H1 (cell line): ENCODE data around the gene LRRC4C. TPM values are rescaled to one million over a fixed set of nuclear protein-coding genes. Genes with fewer than 3 reads are reported as not detected.

Experiments
- CTCF ChIA-PET: fragments of 300-600 bp; sonication (Branson Sonifier 250); formaldehyde crosslinking; loops from one replicate; lab custom pipeline; 2021; ENCODE audit not compliant: partially characterized antibody; lab: Charles Lee
- POLR2A ChIA-PET: fragments of 300-600 bp; sonication (Branson Sonifier 250); formaldehyde crosslinking; loops from one replicate; lab custom pipeline; 2021; ENCODE audit warnings: inconsistent platforms; ENCODE audit not compliant: partially characterized antibody; lab: Charles Lee
- DNase-seq, 2 experiments: peaks; one replicate each; pipeline versions ENCODE4 v3.0.0 to v3.0.0-alpha.2; 2010 to 2022; ENCODE audit warnings: low spot score in 2 of 2, low read depth in 1 of 2, mixed read lengths in 1 of 2
- FAIRE-seq: peaks from 2 replicates; lab custom pipeline; 2011; peaks lifted over from hg19 to GRCh38; lab: Jason Lieb, UNC
- H2AFZ ChIP-seq: 2 replicates; pipeline ENCODE4 v1.8.1; 2012; ENCODE audit warnings: low read length, inconsistent platforms
- H2AK5ac ChIP-seq: 2 replicates; pipeline ENCODE4 v1.6.1; 2013; ENCODE audit warnings: low read depth, low read length
- H2BK120ac ChIP-seq: replicated peaks from 2 replicates; pipeline ENCODE3; 2013; ENCODE audit warnings: low read depth, low read length, inconsistent platforms
- H2BK12ac ChIP-seq: 2 replicates; pipeline ENCODE4 v1.6.1; 2013; ENCODE audit warnings: low read depth, low read length
- H2BK15ac ChIP-seq: 2 replicates; pipeline ENCODE4 v1.6.1; 2013; ENCODE audit warnings: low read length
- H2BK20ac ChIP-seq: 2 replicates; pipeline ENCODE4 v1.6.1; 2013; ENCODE audit warnings: low read length
- H2BK5ac ChIP-seq: 2 replicates; pipeline ENCODE4 v1.6.1; 2013; ENCODE audit warnings: low read depth, low read length
- H3K14ac ChIP-seq: 2 replicates; pipeline ENCODE4 v1.6.1; 2013; ENCODE audit warnings: inconsistent platforms; ENCODE audit not compliant: insufficient read length
- H3K18ac ChIP-seq: 2 replicates; pipeline ENCODE4 v1.6.1; 2013; ENCODE audit warnings: low read length; ENCODE audit errors: extremely low read depth
- H3K23ac ChIP-seq: 2 replicates; pipeline ENCODE4 v1.6.1; 2013; ENCODE audit warnings: inconsistent platforms; ENCODE audit not compliant: insufficient read length
- H3K23me2 ChIP-seq: 2 replicates; pipeline ENCODE4 v1.6.1; 2013; ENCODE audit warnings: low read depth, low read length
- H3K27ac ChIP-seq: 2 replicates; pipeline ENCODE4 v1.6.1; 2011; ENCODE audit warnings: low read depth, low read length, inconsistent platforms
- H3K27me3 ChIP-seq, 4 experiments: replicated peaks in 1 of 4; 1 replicate in 1 of 4; 2 replicates in 3 of 4; pipeline versions ENCODE4 v1.6.1 to v1.8.1; 2011 to 2013; ENCODE audit warnings: low read length in 3 of 4, mild to moderate bottlenecking in 3 of 4, inconsistent platforms in 2 of 4, mixed read lengths in 2 of 4, moderate library complexity in 1 of 4; ENCODE audit not compliant: control insufficient read depth in 3 of 4, insufficient read depth in 3 of 4; ENCODE audit errors: extremely low read depth in 1 of 4
- H3K36me3 ChIP-seq, 4 experiments: 2 replicates each; pipeline versions ENCODE4 v1.6.1 to v1.8.1; 2011 to 2013; ENCODE audit warnings: mild to moderate bottlenecking in 4 of 4, low read length in 3 of 4, moderate library complexity in 2 of 4, control low read depth in 1 of 4, inconsistent platforms in 1 of 4; ENCODE audit not compliant: insufficient read depth in 4 of 4, control insufficient read depth in 2 of 4
- H3K4ac ChIP-seq: replicated peaks from 2 replicates; pipeline ENCODE3; 2013; ENCODE audit warnings: low read length, low read depth, mixed read lengths, inconsistent platforms; ENCODE audit not compliant: insufficient read length
- H3K4me1 ChIP-seq, 4 experiments: replicated peaks in 1 of 4; 1 replicate in 1 of 4; 2 replicates in 3 of 4; pipeline versions ENCODE4 v1.6.1 to v1.8.1; 2011 to 2013; ENCODE audit warnings: low read length in 3 of 4, inconsistent platforms in 2 of 4, mixed read lengths in 1 of 4; ENCODE audit not compliant: insufficient read depth in 4 of 4, control insufficient read depth in 3 of 4
- H3K4me2 ChIP-seq, 2 experiments: 2 replicates each; pipeline versions ENCODE4 v1.6.1 to v1.8.1; 2011 to 2013; ENCODE audit warnings: low read depth in 2 of 2, low read length in 2 of 2, control low read depth in 1 of 2, inconsistent platforms in 1 of 2, mild to moderate bottlenecking in 1 of 2; ENCODE audit not compliant: insufficient read depth in 1 of 2
- H3K4me3 ChIP-seq, 4 experiments: fragments of 200-600, 300-600 bp in 1 of 4; sonication (generic), shearing (Covaris generic), sonication (Bioruptor Twin) in 1 of 4; 2 replicates each; pipeline versions ENCODE4 v1.5.1 to v1.8.1; 2011 to 2016; ENCODE audit warnings: low read length in 4 of 4, low read depth in 3 of 4, control low read depth in 2 of 4, inconsistent platforms in 2 of 4, mild to moderate bottlenecking in 2 of 4, mixed read lengths in 1 of 4, moderate library complexity in 1 of 4; ENCODE audit not compliant: insufficient read depth in 2 of 4; ENCODE audit errors: extremely low read depth in 1 of 4
- H3K56ac ChIP-seq: replicated peaks from 2 replicates; pipeline ENCODE3; 2013; ENCODE audit warnings: low read depth, mild to moderate bottlenecking, mixed read lengths, low read length, inconsistent platforms; ENCODE audit not compliant: insufficient read length
- H3K79me1 ChIP-seq: 2 replicates; pipeline ENCODE4 v1.6.1; 2013; ENCODE audit warnings: low read depth, low read length, control low read depth
- H3K79me2 ChIP-seq, 2 experiments: 2 replicates each; pipeline versions ENCODE4 v1.6.1 to v1.8.1; 2012 to 2013; ENCODE audit warnings: low read length in 2 of 2, mild to moderate bottlenecking in 2 of 2, inconsistent platforms in 1 of 2; ENCODE audit not compliant: insufficient read depth in 2 of 2, control insufficient read depth in 1 of 2
- H3K9ac ChIP-seq, 4 experiments: replicated peaks in 1 of 4; 1 replicate in 1 of 4; 2 replicates in 3 of 4; pipeline versions ENCODE4 v1.6.1 to v1.8.1; 2011 to 2013; ENCODE audit warnings: low read depth in 3 of 4, low read length in 3 of 4, control low read depth in 2 of 4, mild to moderate bottlenecking in 2 of 4, moderate library complexity in 2 of 4, inconsistent platforms in 1 of 4; ENCODE audit errors: extremely low read depth in 1 of 4
- H3K9me3 ChIP-seq, 2 experiments: 2 replicates each; pipeline versions ENCODE4 v1.6.1 to v1.8.1; 2012 to 2013; ENCODE audit warnings: mild to moderate bottlenecking in 2 of 2, moderate library complexity in 2 of 2, control low read depth in 1 of 2, inconsistent platforms in 1 of 2, low read depth in 1 of 2, low read length in 1 of 2, mixed read lengths in 1 of 2; ENCODE audit not compliant: insufficient read depth in 2 of 2
- H4K20me1 ChIP-seq, 2 experiments: replicated peaks in 1 of 2; 2 replicates each; pipeline versions ENCODE3 to v1.8.1; 2011 to 2013; ENCODE audit warnings: inconsistent platforms in 2 of 2, low read length in 2 of 2, mild to moderate bottlenecking in 1 of 2; ENCODE audit not compliant: insufficient read depth in 2 of 2, control insufficient read depth in 1 of 2
- H4K5ac ChIP-seq: 2 replicates; pipeline ENCODE4 v1.6.1; 2013; ENCODE audit warnings: low read length, low read depth, mixed read lengths, inconsistent platforms; ENCODE audit not compliant: insufficient read length
- H4K8ac ChIP-seq: 2 replicates; pipeline ENCODE4 v1.8.0; 2013; ENCODE audit warnings: mild to moderate bottlenecking, moderate library complexity, low read length, inconsistent platforms; ENCODE audit not compliant: insufficient read depth; ENCODE audit errors: extremely low read depth
- H4K91ac ChIP-seq: replicated peaks from 2 replicates; pipeline ENCODE3; 2013; ENCODE audit warnings: low read length, mixed read lengths, inconsistent platforms; ENCODE audit not compliant: insufficient read length
- CREB1 ChIP-seq: IDR thresholded peaks from 2 replicates; pipeline ENCODE4 v1.6.1; 2012; ENCODE audit warnings: inconsistent platforms
- GTF2F1 ChIP-seq: IDR thresholded peaks from 2 replicates; pipeline ENCODE4 v1.6.1; 2012; ENCODE audit warnings: low read depth, low read length, improper control_type of control experiment, borderline replicate concordance
- HDAC2 ChIP-seq, 2 experiments: fragments of 300-600 bp in 1 of 2; sonication (generic) in 1 of 2; IDR thresholded peaks; 2 replicates each; pipeline ENCODE4 v1.6.1; 2011 to 2012; ENCODE audit warnings: low read depth in 2 of 2, low read length in 2 of 2, mild to moderate bottlenecking in 2 of 2, moderate library complexity in 2 of 2, borderline replicate concordance in 1 of 2, inconsistent platforms in 1 of 2
- POLR2A ChIP-seq, 2 experiments: IDR thresholded peaks; 1 replicate in 1 of 2; 2 replicates in 1 of 2; pipeline ENCODE4 v1.6.1; 2011; ENCODE audit warnings: low read depth in 2 of 2, low read length in 2 of 2, mild to moderate bottlenecking in 2 of 2; ENCODE audit errors: control extremely low read depth in 1 of 2
- RAD21 ChIP-seq, 2 experiments: IDR thresholded peaks in 1 of 2; conservative IDR thresholded peaks in 1 of 2; 2 replicates each; pipeline ENCODE4 v1.6.1; 2011; ENCODE audit warnings: low read depth in 2 of 2, low read length in 2 of 2, improper control_type of control experiment in 1 of 2, inconsistent platforms in 1 of 2, mild to moderate bottlenecking in 1 of 2, moderate library complexity in 1 of 2
- RXRA ChIP-seq: IDR thresholded peaks from 2 replicates; pipeline ENCODE4 v1.6.1; 2011; ENCODE audit warnings: low read depth, mild to moderate bottlenecking, low read length, moderate library complexity; ENCODE audit not compliant: insufficient read depth
- SUZ12 ChIP-seq: fragments of 200-600 bp; sonication (generic); IDR thresholded peaks from 2 replicates; pipeline ENCODE4 v1.6.1; 2012; ENCODE audit warnings: mild to moderate bottlenecking, inconsistent platforms, low read length, moderate library complexity, mixed read lengths
- polyA plus RNA-seq, 7 experiments: library from polyadenylated mRNA; depleted of rRNA in 3 of 7; stranded (reverse) in 5 of 7; unstranded in 2 of 7; fragments of >200 nt in 5 of 7; fragments of 200-250 nt in 2 of 7; gene quantifications; 1 replicate in 5 of 7; 2 replicates in 1 of 7; 4 replicates in 1 of 7; pipeline versions ENCODE4 v1.2.1 to v1.2.3, GENCODE V29; 2011 to 2013; ENCODE audit warnings: missing spikeins in 2 of 7, mixed read lengths in 2 of 7
- total RNA-seq: library from RNA; stranded (reverse); fragmentation: NEBNext Ultra II Directional; extraction: Animal tissue kit (Norgen Biotek cat#: 25700); gene quantifications from 2 replicates; pipeline ENCODE4 v1.2.1, GENCODE V29; 2021
- TF ChIP-seq, protein P1 (sequence below): IDR thresholded peaks from 2 replicates; pipeline ENCODE4 v1.6.1; 2012; ENCODE audit warnings: low read length, inconsistent platforms

LRRC4C gene
- total and polyA plus RNA-seq, 2 of the 8 experiments (the other 6 are each of a cell fraction or from before 2014, with no cell fraction given) = 0.23 to 2.2 TPM

DNA sequence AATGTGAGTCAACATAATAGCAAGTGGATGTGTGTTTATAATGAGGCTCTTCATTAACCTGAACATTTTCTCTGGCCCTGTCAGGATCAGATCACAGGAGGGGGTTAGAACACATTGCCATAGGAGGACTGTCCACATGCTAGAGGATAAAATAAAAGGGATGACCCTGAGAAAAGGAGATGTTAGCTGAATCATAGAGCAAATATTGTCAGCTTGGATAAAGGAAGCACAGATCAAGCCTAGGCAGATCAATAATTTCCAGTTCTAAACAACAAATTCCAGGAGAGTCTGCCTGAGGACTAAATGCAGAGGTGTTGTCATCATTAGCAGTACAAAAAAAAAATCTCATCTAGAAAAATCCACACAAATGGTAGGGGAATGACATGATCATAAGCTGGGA, 337.9 kb downstream of the LRRC4C start:
- H3K23ac ChIP-seq = no peak overlapping the region
- no peak overlapping the region for H3K56ac ChIP-seq
- H3K9me3 ChIP-seq = no peaks in the 10 kb centered on the region
- no peak overlapping the region for H2BK12ac ChIP-seq
- H3K4me1 ChIP-seq = peaks cover 0 to 11% (median 5%) of the 10 kb centered on the region in 4 experiments; a peak in 4 of 7 replicates
- no peak overlapping the region for H3K9ac ChIP-seq
- no peaks in the 10 kb centered on the region for H4K20me1 ChIP-seq
- ChIA-PET POLR2A (no interaction called here), CTCF (no interaction called here)
- H2AFZ ChIP-seq = no peak overlapping the region
- no peak overlapping the region for H4K5ac ChIP-seq
- H3K27ac ChIP-seq = no peak overlapping the region
- H2BK15ac ChIP-seq = no peak overlapping the region
- H3K79me1 ChIP-seq = no peaks in the 10 kb centered on the region
- H2BK20ac ChIP-seq = no peak overlapping the region
- no peak for TF ChIP-seq RXRA
- TF ChIP-seq CREB1 = no peak
- no peak for TF ChIP-seq RAD21 (IDR thresholded peaks at IDR 0.05 in 1 of 2, conservative IDR thresholded peaks at IDR 0.05 in 1 of 2; ENCODE audit: low read depth in 2 of 2, low read length in 2 of 2)
- TF ChIP-seq SUZ12 = no peak
- TF ChIP-seq GTF2F1 = no peak
- TF ChIP-seq POLR2A (IDR thresholded peaks at IDR 0.05; ENCODE audit: control extremely low read depth in 1 of 2, low read depth in 2 of 2, low read length in 2 of 2) = no peak
- no peak for TF ChIP-seq HDAC2 (IDR thresholded peaks at IDR 0.05; ENCODE audit: borderline replicate concordance in 1 of 2, low read depth in 2 of 2, low read length in 2 of 2)
- TF ChIP-seq, protein P1, sequence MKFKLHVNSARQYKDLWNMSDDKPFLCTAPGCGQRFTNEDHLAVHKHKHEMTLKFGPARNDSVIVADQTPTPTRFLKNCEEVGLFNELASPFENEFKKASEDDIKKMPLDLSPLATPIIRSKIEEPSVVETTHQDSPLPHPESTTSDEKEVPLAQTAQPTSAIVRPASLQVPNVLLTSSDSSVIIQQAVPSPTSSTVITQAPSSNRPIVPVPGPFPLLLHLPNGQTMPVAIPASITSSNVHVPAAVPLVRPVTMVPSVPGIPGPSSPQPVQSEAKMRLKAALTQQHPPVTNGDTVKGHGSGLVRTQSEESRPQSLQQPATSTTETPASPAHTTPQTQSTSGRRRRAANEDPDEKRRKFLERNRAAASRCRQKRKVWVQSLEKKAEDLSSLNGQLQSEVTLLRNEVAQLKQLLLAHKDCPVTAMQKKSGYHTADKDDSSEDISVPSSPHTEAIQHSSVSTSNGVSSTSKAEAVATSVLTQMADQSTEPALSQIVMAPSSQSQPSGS = no peak
- no peaks in the 10 kb centered on the region for H3K27me3 ChIP-seq
- no peaks in the 10 kb centered on the region for H3K36me3 ChIP-seq
- H3K23me2 ChIP-seq = no peaks in the 10 kb centered on the region
- DNase-seq (no peak), FAIRE-seq (no peak)
- no peaks in the 10 kb centered on the region for H3K79me2 ChIP-seq
- no peak overlapping the region for H3K4ac ChIP-seq
- H3K18ac ChIP-seq = no peak overlapping the region
- no peak overlapping the region for H3K4me2 ChIP-seq
- H2AK5ac ChIP-seq = no peak overlapping the region
- no peak overlapping the region for H2BK5ac ChIP-seq
- H2BK120ac ChIP-seq = no peak overlapping the region
- H3K14ac ChIP-seq = no peak overlapping the region
- no peak overlapping the region for H4K91ac ChIP-seq
- no peak overlapping the region for H3K4me3 ChIP-seq
- H4K8ac ChIP-seq = no peak overlapping the region
